NCI-H510A treated with DMSO at 0.1 percent for 48 hours (cell line): ENCODE measurements around the gene CAMK2B.

Experiments used
- DNase-seq: peaks from one replicate; lab custom pipeline; 2025; lab: John Stamatoyannopoulos, UW

The CAMK2B gene

GRCh38 chr7:44325201-44325671 lies at the start of gene CAMK2B:
CAMK2B (minus strand) TSS chr7:44325594; CDS start chr7:44325421, 173 bp downstream.
- DNase-seq: no peak

GRCh38 chr7:44374007-44374763 lies 48.8 kb upstream of the CAMK2B start:
- DNase-seq: no peak

DNA sequence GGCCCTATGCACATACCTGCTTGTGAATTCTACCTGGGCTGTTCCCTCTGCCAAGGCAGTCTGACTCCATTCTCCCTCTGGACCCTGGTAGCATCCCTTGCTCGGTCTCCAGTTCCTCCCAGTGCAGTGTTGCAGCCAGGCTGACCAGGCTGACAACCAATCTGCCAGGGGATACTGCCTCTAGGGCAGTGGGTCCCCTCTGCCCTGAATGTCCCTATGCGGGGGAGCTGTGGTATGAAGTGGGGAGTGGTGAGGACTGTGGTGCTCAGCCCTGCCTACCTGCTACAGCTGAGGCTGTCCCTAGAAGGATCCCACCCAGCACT lies 48.0 kb upstream of the CAMK2B start:
- no peak for DNase-seq

DNA sequence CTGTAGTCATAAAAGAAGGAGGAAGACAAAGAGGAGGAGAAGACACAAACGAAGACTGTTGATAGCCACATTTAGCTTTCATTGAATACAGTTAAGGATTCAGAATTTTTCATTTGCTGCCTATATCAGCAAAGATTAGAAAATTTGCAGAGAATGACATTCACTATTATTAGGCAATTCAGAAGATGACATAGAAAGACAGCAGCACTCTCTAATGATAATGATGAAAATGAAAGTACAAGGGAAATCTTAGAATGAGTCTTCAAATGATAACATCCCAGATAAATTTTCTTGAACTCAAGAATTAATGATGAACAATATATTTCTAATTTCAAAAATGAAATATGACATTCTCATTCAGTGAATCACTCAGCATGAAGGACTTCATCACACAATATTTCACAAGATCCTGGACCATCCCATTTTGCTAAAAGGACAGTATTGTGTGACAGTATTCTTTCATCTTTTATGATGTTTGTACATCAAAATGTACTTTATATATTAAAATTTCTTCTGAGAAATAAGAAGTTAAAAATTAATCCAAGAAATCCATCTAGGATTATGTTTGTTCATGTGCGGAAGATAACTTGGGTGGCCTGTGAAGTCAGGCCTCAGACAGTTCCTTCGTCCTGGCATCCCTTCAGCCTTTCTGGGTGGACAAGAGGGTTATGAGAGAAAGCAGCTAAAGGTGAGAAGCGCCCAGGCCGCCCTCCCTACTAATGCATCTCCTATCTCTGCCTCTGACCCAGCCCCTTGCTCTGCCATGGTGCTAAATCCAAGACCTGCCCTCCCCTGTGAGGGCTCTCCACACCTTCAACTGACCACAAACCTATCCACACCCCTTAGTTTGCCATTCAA lies 47.4 kb upstream of the CAMK2B start:
- no peak for DNase-seq

GRCh38 chr7:44368885-44369284 lies 43.5 kb upstream of the CAMK2B start:
- DNase-seq: no peak

GRCh38 chr7:44368455-44368854 lies 43.1 kb upstream of the CAMK2B start:
- no peak for DNase-seq

GRCh38 chr7:44367475-44368043 lies 42.2 kb upstream of the CAMK2B start:
- no peak for DNase-seq

DNA sequence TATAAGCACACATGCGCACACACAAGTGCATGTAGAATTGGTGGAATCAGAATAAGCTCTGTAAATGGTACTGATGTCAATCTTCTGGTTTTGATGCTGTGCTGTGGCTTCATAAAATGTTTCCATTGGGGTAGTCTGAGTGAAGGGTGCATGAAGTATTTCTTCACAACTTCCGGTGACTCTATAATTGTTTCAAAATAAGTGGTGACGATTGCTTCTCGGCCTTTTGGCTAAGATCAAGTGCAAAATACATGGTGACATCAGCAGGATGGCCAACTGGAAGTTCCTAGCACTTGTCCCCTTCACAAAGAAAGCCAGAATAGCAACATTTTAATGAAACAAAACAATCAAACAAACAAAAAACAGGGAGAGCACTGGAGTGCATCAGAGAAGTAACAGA lies 41.6 kb upstream of the CAMK2B start:
- no peak for DNase-seq

- no peak for DNase-seq
Measured at GRCh38 chr7:44353668-44354067, 28.3 kb upstream of the CAMK2B start.

GRCh38 chr7:44348851-44349781 lies 23.7 kb upstream of the CAMK2B start:
- DNase-seq: no peak

DNA sequence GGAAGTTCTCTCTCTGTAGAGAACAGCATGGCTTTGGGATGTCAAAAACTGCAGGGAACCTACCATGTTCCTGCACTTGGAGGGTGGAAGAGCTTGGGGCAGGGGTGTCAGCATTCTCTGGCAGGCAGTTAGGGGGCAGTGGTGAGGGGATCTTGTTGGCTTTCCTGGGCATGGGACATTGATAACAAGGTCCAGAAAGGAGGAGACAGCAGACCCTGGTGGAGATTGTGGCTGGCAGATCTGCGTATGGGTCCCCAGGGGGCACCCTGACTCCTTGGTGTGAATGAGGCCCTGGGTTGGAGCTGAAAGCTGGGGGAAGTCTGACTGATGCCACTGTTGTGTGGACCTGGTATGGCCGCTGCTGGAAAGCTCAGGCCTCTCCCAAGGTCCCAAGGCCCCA lies 22.9 kb upstream of the CAMK2B start:
- peak; percentile 35 for DNase-seq

GRCh38 chr7:44347546-44348114 lies 22.2 kb upstream of the CAMK2B start:
- no peak for DNase-seq

GRCh38 chr7:44346063-44346462 lies 20.7 kb upstream of the CAMK2B start:
- DNase-seq: no peak

GRCh38 chr7:44341401-44341800 lies 16.0 kb upstream of the CAMK2B start:
- no peak for DNase-seq

DNA sequence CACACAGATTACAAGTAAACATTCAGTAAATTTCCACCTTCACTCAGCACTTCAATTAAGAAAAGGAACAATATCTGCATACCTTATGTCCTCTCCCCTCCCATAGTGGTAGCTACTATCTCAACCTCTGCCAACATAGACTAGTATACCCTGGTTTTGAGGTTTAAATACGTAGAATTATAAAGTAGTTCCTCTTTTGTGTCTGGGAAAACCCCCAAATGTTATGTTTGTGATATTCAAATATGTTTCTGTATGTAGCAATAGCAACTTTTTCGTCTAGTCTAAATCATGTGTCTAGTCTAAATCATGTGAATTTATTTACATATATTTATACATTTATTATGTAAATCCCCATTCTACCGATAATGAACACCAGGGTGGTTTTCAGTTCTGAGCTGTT lies 13.2 kb upstream of the CAMK2B start:
- DNase-seq: no peak

GRCh38 chr7:44336491-44336890 lies 11.1 kb upstream of the CAMK2B start:
- DNase-seq: no peak

GRCh38 chr7:44335184-44335583 lies 9.8 kb upstream of the CAMK2B start:
- DNase-seq: no peak

- DNase-seq: no peak
Measured at GRCh38 chr7:44334734-44335097, 9.3 kb upstream of the CAMK2B start.

DNA sequence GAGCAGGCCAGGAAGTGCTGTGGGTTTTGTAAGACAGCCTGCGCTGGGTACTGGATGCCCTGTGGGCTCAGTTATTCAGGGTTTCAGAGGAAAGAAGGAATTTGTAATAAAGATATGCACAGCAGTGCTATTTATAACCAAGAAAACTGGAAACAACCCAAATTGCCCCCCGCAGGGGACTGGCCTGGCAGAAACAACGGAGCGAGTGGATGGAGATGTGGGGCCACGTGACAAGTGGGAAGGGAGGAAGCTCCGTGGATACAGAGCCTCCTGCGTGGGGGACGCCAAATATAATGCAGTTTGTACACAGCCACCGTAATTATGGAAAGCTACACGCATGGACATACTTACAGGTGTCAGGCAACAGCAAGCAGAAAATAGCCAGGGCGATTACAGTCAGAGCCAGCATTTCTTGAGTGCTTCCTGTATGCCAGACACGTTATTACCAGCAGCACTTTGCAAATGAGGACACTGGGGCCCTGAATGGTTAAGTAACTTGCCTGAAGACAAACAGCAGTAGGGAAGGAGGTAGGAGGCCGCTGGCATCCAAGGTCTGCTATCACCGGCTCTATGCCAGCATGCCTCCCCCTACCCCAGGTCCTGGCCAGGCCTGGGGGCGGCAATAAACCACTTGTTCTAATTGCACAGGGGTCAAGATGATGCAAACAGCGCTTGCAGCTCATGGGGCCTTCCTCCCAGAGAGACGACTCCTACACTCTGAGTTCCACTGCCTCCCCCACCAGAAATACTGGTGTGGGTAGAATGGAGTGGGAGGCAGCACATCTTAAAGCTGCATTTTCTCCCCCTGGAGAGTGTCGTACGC lies 8.7 kb upstream of the CAMK2B start:
- DNase-seq: no peak

- no peak for DNase-seq
Measured at GRCh38 chr7:44331682-44332081, 6.3 kb upstream of the CAMK2B start.

DNA sequence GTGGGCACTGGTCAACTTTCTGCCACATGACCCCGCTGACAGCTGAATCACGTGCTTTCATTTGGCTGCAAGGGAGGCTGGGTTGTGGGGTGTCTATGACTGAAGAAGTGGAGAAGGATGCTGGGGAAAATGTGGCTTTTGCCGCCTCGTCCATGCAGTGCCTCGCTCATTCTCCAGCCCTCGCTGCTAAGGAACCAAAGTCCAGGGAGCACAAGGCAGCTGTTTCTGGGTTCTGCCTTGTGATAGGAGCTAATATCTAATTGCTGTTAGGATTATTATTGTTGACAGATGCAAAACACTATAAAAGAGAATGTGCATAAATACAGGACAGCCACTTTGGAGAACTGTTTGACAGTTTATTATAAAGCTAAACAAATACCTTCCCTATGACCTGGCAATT lies 4.9 kb upstream of the CAMK2B start:
- DNase-seq: no peak
